T-helper 22 cell (primary cell): ENCODE data around the gene SYT15.
"Not testable (repeated sequence)": the region's sequence is repeated elsewhere in the genome, so short reads cannot be mapped to it uniquely, and the experiment has no call there.

Experiments used
- DNase-seq: peaks from one replicate; pipeline ENCODE4 v3.0.0-alpha.2; 2020; ENCODE audit warnings: low read depth

The SYT15 gene

GRCh38 chr10:46589589-46589988 is 10.7 kb downstream of the SYT15 start:
- DNase-seq, result not testable (repeated sequence)

- DNase-seq, result not testable (repeated sequence)
Observed at GRCh38 chr10:46591053-46591452, 12.1 kb downstream of the SYT15 start.

- DNase-seq, result not testable (repeated sequence)
Observed at GRCh38 chr10:46593307-46593706, 14.4 kb downstream of the SYT15 start.

- DNase-seq, result not testable (repeated sequence)
Observed at GRCh38 chr10:46594453-46595063, 15.6 kb downstream of the SYT15 start.

GRCh38 chr10:46596570-46596969 is 17.6 kb downstream of the SYT15 start:
- not testable (repeated sequence) for DNase-seq

- not testable (repeated sequence) for DNase-seq
Observed at GRCh38 chr10:46597616-46598246, 18.8 kb downstream of the SYT15 start.

GRCh38 chr10:46600516-46600915 is 21.6 kb downstream of the SYT15 start:
- DNase-seq, result not testable (repeated sequence)

GRCh38 chr10:46615540-46615939 is 36.6 kb downstream of the SYT15 start:
- DNase-seq, result not testable (repeated sequence)

GRCh38 chr10:46616227-46616626 is 37.3 kb downstream of the SYT15 start:
- not testable (repeated sequence) for DNase-seq

- DNase-seq, result not testable (repeated sequence)
Observed at GRCh38 chr10:46617134-46617533, 38.2 kb downstream of the SYT15 start.

GRCh38 chr10:46617913-46618312 is 39.0 kb downstream of the SYT15 start:
- DNase-seq, result not testable (repeated sequence)

GRCh38 chr10:46623899-46624654 is 45.1 kb downstream of the SYT15 start:
- DNase-seq, result not testable (repeated sequence)

GRCh38 chr10:46629805-46630204 is 50.9 kb downstream of the SYT15 start:
- not testable (repeated sequence) for DNase-seq

GRCh38 chr10:46630816-46631215 is 51.9 kb downstream of the SYT15 start:
- DNase-seq, result not testable (repeated sequence)

GRCh38 chr10:46631683-46632082 is 52.8 kb downstream of the SYT15 start:
- not testable (repeated sequence) for DNase-seq

- not testable (repeated sequence) for DNase-seq
Observed at GRCh38 chr10:46634698-46635097, 55.8 kb downstream of the SYT15 start.

GRCh38 chr10:46635364-46635959 is 56.5 kb downstream of the SYT15 start:
- not testable (repeated sequence) for DNase-seq

GRCh38 chr10:46640005-46640404 is 61.1 kb downstream of the SYT15 start:
- not testable (repeated sequence) for DNase-seq
